K562 (cell line): Measurements from ENCODE around the gene KIF6. TPM values are rescaled to one million over a fixed set of nuclear protein-coding genes. Genes with fewer than 3 reads are reported as not detected.

Experiments
- ARNT ChIP-seq, 2 experiments: fragments of 450-650 bp; IDR thresholded peaks; 2 replicates each; pipeline ENCODE4 v1.6.1; 2016; ENCODE audit warnings: mild to moderate bottlenecking in 1 of 2
- KLF1 ChIP-seq: fragments of 450-650 bp; IDR thresholded peaks from 2 replicates; pipeline ENCODE4 v1.6.1; 2016; ENCODE audit warnings: missing genetic modification characterization, missing compliant biosample characterization
- KLF10 ChIP-seq: fragments of 250-450 bp; sonication (Bioruptor Pico); IDR thresholded peaks from 2 replicates; pipeline ENCODE4 v1.6.1; 2021; ENCODE audit warnings: matching md5 sums
- MAZ ChIP-seq, 2 experiments: fragments of 450-650 bp in 1 of 2; sonication (generic) in 1 of 2; formaldehyde crosslinking; IDR thresholded peaks in 1 of 2; conservative IDR thresholded peaks in 1 of 2; 2 replicates each; pipeline versions ENCODE4 v1.4.0 to v1.5.0; 2020; ENCODE audit warnings: mild to moderate bottlenecking in 1 of 2, missing genetic modification reagents in 1 of 2
- MYBL2 ChIP-seq, 2 experiments: fragments of 450-650 bp in 1 of 2; sonication (generic) in 1 of 2; formaldehyde crosslinking in 1 of 2; IDR thresholded peaks; 2 replicates each; pipeline versions ENCODE4 v1.6.1 to v1.8.1; 2017 to 2022; ENCODE audit warnings: borderline replicate concordance in 1 of 2, inconsistent platforms in 1 of 2, low read depth in 1 of 2, mild to moderate bottlenecking in 1 of 2, missing genetic modification reagents in 1 of 2, moderate library complexity in 1 of 2
- NEUROD1 ChIP-seq: fragments of 150-350 bp; IDR thresholded peaks from 2 replicates; pipeline ENCODE4 v1.6.1; 2014; ENCODE audit warnings: borderline replicate concordance, low read length, low read depth; ENCODE audit not compliant: partially characterized antibody
- PTBP1 ChIP-seq: fragments of 200-400 bp; formaldehyde crosslinking; IDR thresholded peaks from 2 replicates; pipeline ENCODE4 v1.6.1; 2017; ENCODE audit warnings: low read depth, low read length
- ZNF184 ChIP-seq: sonication (generic); formaldehyde crosslinking; IDR thresholded peaks from 2 replicates; pipeline ENCODE4 v1.5.0; 2020; ENCODE audit warnings: missing genetic modification reagents
- ZNF589 ChIP-seq: fragments of 200-800 bp; sonication (Bioruptor generic); IDR thresholded peaks from 2 replicates; pipeline ENCODE4 v1.6.1; 2016; ENCODE audit warnings: low read depth, missing genetic modification characterization, missing compliant biosample characterization
- polyA plus RNA-seq, 8 experiments: library from polyadenylated mRNA; depleted of rRNA in 4 of 8; stranded (reverse) in 5 of 8; unstranded in 3 of 8; fragments of >200 nt; fragmentation: Nextera tagmentation in 2 of 8; fragmentation: Illumina TruSeq in 1 of 8; extraction: Ambion mirVana in 2 of 8; extraction: Trizol in 1 of 8; gene quantifications; 2 replicates each; pipeline versions ENCODE4 v1.2.1 to v1.2.3, GENCODE V29; 2011 to 2014; ENCODE audit warnings: inconsistent platforms in 1 of 8, missing spikeins in 1 of 8
- total RNA-seq, 7 experiments: library from RNA; depleted of rRNA in 6 of 7; stranded (reverse); fragments of >200 nt in 6 of 7; fragmentation: Illumina TruSeq in 2 of 7; extraction: Trizol in 2 of 7; gene quantifications; 2 replicates each; pipeline versions ENCODE4 v1.2.1 to v1.2.3, GENCODE V29; 2011 to 2021; ENCODE audit warnings: low replicate concordance in 1 of 7
- TF ChIP-seq, protein P1 (sequence below): fragments of 450-650 bp; IDR thresholded peaks from 2 replicates; pipeline ENCODE4 v1.6.1; 2016; ENCODE audit warnings: mild to moderate bottlenecking, moderate library complexity
- TF ChIP-seq, protein P2 (sequence below): sonication (generic); formaldehyde crosslinking; IDR thresholded peaks from 2 replicates; pipeline ENCODE4 v1.8.0; 2022; ENCODE audit warnings: mild to moderate bottlenecking, missing genetic modification reagents

Gene KIF6
- total and polyA plus RNA-seq, 9 of the 15 experiments (the other 6 are each of a cell fraction or from before 2014, with no cell fraction given), result not detected

DNA sequence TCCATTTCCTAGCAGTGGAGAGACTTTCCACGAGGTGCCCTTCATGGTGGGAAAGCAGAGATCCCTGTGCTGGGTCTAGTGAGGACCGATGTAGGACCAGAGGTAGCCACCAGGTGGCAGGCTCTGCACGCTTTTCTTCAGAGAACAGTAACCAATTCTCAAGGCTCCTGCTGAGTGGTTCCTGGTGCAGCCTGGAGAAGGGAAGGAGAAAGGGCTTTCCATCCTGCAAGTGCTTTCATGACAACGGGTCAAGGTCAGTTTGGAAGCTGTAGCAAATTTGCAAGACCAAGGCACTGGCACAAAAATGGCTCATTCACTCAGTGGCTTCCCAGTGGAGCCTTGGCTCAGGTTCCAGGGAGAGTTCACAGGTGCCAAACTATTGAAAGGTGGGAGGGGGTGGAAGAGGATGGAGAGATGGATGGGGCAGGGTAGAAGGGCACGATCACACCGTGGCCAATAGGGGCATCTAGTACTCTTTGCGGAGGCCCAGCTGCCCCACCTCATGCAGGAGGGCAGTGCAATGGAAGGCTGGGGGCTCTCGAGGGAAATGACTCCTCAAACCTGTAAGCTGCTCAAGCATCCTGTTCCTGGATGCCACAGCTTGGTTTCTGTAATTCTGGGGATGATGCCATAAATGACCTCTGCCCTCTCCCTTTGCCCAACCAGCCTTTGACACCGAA lies 377.2 kb downstream of the KIF6 start (continued):
- TF ChIP-seq, protein P1, sequence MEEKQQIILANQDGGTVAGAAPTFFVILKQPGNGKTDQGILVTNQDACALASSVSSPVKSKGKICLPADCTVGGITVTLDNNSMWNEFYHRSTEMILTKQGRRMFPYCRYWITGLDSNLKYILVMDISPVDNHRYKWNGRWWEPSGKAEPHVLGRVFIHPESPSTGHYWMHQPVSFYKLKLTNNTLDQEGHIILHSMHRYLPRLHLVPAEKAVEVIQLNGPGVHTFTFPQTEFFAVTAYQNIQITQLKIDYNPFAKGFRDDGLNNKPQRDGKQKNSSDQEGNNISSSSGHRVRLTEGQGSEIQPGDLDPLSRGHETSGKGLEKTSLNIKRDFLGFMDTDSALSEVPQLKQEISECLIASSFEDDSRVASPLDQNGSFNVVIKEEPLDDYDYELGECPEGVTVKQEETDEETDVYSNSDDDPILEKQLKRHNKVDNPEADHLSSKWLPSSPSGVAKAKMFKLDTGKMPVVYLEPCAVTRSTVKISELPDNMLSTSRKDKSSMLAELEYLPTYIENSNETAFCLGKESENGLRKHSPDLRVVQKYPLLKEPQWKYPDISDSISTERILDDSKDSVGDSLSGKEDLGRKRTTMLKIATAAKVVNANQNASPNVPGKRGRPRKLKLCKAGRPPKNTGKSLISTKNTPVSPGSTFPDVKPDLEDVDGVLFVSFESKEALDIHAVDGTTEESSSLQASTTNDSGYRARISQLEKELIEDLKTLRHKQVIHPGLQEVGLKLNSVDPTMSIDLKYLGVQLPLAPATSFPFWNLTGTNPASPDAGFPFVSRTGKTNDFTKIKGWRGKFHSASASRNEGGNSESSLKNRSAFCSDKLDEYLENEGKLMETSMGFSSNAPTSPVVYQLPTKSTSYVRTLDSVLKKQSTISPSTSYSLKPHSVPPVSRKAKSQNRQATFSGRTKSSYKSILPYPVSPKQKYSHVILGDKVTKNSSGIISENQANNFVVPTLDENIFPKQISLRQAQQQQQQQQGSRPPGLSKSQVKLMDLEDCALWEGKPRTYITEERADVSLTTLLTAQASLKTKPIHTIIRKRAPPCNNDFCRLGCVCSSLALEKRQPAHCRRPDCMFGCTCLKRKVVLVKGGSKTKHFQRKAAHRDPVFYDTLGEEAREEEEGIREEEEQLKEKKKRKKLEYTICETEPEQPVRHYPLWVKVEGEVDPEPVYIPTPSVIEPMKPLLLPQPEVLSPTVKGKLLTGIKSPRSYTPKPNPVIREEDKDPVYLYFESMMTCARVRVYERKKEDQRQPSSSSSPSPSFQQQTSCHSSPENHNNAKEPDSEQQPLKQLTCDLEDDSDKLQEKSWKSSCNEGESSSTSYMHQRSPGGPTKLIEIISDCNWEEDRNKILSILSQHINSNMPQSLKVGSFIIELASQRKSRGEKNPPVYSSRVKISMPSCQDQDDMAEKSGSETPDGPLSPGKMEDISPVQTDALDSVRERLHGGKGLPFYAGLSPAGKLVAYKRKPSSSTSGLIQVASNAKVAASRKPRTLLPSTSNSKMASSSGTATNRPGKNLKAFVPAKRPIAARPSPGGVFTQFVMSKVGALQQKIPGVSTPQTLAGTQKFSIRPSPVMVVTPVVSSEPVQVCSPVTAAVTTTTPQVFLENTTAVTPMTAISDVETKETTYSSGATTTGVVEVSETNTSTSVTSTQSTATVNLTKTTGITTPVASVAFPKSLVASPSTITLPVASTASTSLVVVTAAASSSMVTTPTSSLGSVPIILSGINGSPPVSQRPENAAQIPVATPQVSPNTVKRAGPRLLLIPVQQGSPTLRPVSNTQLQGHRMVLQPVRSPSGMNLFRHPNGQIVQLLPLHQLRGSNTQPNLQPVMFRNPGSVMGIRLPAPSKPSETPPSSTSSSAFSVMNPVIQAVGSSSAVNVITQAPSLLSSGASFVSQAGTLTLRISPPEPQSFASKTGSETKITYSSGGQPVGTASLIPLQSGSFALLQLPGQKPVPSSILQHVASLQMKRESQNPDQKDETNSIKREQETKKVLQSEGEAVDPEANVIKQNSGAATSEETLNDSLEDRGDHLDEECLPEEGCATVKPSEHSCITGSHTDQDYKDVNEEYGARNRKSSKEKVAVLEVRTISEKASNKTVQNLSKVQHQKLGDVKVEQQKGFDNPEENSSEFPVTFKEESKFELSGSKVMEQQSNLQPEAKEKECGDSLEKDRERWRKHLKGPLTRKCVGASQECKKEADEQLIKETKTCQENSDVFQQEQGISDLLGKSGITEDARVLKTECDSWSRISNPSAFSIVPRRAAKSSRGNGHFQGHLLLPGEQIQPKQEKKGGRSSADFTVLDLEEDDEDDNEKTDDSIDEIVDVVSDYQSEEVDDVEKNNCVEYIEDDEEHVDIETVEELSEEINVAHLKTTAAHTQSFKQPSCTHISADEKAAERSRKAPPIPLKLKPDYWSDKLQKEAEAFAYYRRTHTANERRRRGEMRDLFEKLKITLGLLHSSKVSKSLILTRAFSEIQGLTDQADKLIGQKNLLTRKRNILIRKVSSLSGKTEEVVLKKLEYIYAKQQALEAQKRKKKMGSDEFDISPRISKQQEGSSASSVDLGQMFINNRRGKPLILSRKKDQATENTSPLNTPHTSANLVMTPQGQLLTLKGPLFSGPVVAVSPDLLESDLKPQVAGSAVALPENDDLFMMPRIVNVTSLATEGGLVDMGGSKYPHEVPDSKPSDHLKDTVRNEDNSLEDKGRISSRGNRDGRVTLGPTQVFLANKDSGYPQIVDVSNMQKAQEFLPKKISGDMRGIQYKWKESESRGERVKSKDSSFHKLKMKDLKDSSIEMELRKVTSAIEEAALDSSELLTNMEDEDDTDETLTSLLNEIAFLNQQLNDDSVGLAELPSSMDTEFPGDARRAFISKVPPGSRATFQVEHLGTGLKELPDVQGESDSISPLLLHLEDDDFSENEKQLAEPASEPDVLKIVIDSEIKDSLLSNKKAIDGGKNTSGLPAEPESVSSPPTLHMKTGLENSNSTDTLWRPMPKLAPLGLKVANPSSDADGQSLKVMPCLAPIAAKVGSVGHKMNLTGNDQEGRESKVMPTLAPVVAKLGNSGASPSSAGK, result no peak
- TF ChIP-seq MAZ (CRISPR knock-in tag; conservative IDR thresholded peaks at IDR 0.05 in 1 of 2, IDR thresholded peaks at IDR 0.05 in 1 of 2), result 0 out of 4 replicates have a peak, but pooled peaks of 1 of the 2 experiments have one; percentile 36
- TF ChIP-seq, protein P2, sequence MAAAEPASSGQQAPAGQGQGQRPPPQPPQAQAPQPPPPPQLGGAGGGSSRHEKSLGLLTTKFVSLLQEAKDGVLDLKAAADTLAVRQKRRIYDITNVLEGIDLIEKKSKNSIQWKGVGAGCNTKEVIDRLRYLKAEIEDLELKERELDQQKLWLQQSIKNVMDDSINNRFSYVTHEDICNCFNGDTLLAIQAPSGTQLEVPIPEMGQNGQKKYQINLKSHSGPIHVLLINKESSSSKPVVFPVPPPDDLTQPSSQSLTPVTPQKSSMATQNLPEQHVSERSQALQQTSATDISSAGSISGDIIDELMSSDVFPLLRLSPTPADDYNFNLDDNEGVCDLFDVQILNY (CRISPR knock-in tag), result no peak
- no peak for TF ChIP-seq KLF1 (tag)
- no peak for TF ChIP-seq MYBL2 (IDR thresholded peaks at IDR 0.05; ENCODE audit: low read depth)
- no peak for TF ChIP-seq MYBL2 (CRISPR knock-in tag; IDR thresholded peaks at IDR 0.05; ENCODE audit: borderline replicate concordance)
- TF ChIP-seq NEUROD1, result no peak
- TF ChIP-seq ZNF184 (CRISPR knock-in tag), result no peak
- TF ChIP-seq ZNF589 (CRISPR knock-in tag), result no peak
- no peak for TF ChIP-seq ARNT (IDR thresholded peaks at IDR 0.05)
- no peak for TF ChIP-seq PTBP1
- no peak for TF ChIP-seq KLF10 (CRISPR knock-in tag)
